Activated naive CD4-positive, alpha-beta T cell treated with anti-CD3 and anti-CD28 coated beads, Interleukin-2, amount 10 ng/mL, durations not matched to agents 7 days and 5 days (primary cell): ENCODE measurements around the gene NMT1.

Source experiments
- CTCF ChIA-PET: fragments of 350-600 bp; sonication (Branson Sonifier 250); formaldehyde crosslinking; loops from one replicate; lab custom pipeline; 2021; ENCODE audit warnings: antibody characterized with exemption; lab: Charles Lee
- DNase-seq: peaks from one replicate; pipeline ENCODE4 v3.0.0-alpha.2; 2020
- H3K27ac Mint-ChIP-seq: one replicate; pipeline ENCODE4 v1.8.0; 2021; ENCODE audit warnings: mild to moderate bottlenecking, moderate library complexity, mixed read lengths
- H3K27me3 Mint-ChIP-seq: one replicate; pipeline ENCODE4 v1.8.0; 2021; ENCODE audit warnings: mild to moderate bottlenecking, mixed read lengths
- H3K36me3 Mint-ChIP-seq: one replicate; pipeline ENCODE4 v1.8.0; 2021; ENCODE audit warnings: mixed read lengths
- H3K4me1 Mint-ChIP-seq: one replicate; pipeline ENCODE4 v1.8.0; 2021; ENCODE audit warnings: mixed read lengths
- H3K4me3 Mint-ChIP-seq: one replicate; pipeline ENCODE4 v1.8.0; 2021; ENCODE audit warnings: mild to moderate bottlenecking, moderate library complexity, mixed read lengths
- H3K9me3 Mint-ChIP-seq: one replicate; pipeline ENCODE4 v1.8.0; 2021; ENCODE audit warnings: mixed read lengths

NMT1 gene

DNA sequence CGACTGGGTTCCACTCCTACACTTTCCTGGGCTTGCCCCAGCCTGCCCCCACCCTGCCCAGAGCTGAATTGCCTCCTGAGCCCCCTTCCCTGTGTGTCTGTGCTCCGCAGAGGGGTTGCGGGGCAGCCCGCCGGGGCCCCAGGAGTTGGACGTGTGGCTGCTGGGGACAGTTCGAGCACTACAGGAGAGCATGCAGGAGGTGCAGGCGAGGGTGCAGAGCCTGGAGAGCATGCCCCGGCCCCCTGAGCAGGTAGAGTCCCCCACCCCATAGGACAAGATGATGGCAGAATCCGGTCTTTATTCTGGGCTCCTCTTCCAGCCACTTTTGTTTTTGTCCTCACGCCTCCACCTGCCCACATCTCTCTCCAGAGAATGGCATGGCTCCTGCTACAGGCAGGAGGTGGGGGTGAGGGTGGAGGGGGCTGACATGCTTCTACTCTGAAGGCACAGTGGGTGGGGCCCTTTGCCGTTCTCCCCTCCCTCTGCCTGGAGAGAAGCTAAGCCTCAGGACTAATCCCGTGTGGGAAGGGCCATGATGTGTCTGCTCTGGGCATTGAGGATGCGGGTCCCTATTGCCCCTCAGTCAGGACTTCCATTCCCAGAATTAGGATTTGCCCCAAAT is 77.9 kb downstream of the NMT1 start:
- peaks cover 11% of the 10 kb centered on the region for H3K36me3 Mint-ChIP-seq
- CTCF ChIA-PET: interaction anchor here (1.0 to 7.8 kb wide), 3 partner anchors 13 to 58 kb away, joined by 4 to 193 read pairs (median 172); partner anchors contain the start of gene HEXIM1
- no peak for DNase-seq
- no peak overlapping the region for H3K4me3 Mint-ChIP-seq
- no peak overlapping the region for H3K27ac Mint-ChIP-seq
- peaks cover 44% of the 10 kb centered on the region for H3K4me1 Mint-ChIP-seq
- no peaks in the 10 kb centered on the region for H3K9me3 Mint-ChIP-seq
- H3K27me3 Mint-ChIP-seq: no peaks in the 10 kb centered on the region

DNA sequence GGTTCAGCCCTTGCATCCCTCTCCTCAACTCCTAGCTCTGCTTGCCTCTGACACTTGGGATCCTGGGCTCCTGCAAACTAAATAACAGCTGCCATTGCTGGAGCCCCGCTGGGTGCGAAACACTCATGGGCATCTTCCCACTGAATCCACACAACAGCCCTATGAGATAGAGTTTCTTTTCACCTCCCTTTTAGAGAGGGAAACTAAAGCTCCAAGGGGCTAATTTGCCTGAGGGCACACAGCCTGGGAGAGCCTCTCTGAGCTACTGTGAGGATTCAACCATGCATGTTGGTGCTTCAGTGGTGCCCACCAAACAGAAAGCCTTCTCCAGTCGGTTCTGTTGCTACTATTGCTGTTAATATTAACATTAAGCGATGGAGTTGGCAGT is 78.4 kb downstream of the NMT1 start:
- no peak for DNase-seq
- Mint-ChIP-seq H3K27ac (no peak overlapping the region), H3K27me3 (no peaks in the 10 kb centered on the region), H3K4me1 (peaks cover 46% of the 10 kb centered on the region), H3K36me3 (peaks cover 11% of the 10 kb centered on the region), H3K9me3 (no peaks in the 10 kb centered on the region), H3K4me3 (no peak overlapping the region)
- CTCF ChIA-PET: interaction anchor here (0.6 to 6.6 kb wide), 3 partner anchors 12 to 87 kb away, joined by 3 to 172 read pairs (median 4); partner anchors contain the start of gene HEXIM1

DNA sequence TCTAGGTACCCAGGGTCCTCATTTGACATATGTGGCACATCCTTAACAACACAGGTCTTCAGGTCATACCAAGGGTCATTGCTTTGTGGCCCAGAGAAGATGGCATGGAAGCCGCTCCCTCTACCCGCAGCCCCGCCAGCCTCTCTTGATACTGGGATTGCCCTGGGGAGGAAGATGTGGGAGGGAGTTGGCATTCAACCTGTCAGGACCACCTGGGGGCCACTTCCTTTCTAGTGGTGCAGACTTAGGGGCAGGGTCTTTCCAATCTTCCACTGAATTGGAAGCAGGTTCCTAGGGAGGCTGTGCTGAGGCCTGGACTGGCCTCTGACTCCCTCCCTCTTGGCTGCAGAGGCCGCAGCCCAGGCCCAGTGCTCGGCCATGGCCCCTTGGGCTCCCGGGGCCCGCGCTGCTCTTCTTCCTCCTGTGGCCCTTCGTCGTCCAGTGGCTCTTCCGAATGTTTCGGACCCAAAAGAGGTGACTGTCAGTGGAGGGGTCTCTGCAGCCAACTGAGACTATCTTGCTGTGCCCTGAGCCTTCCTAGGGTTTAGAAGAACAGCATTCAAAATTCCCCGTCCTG is 82.1 kb downstream of the NMT1 start:
- H3K9me3 Mint-ChIP-seq: no peaks in the 10 kb centered on the region
- peaks cover 51% of the 10 kb centered on the region for H3K4me1 Mint-ChIP-seq
- H3K27ac Mint-ChIP-seq: peak overlapping the region; percentile 7
- peak overlapping the region; percentile 18 for H3K4me3 Mint-ChIP-seq
- CTCF ChIA-PET: interaction anchor here (0.6 to 2.5 kb wide), 2 partner anchors 8 to 9 kb away, joined by 3 to 16 read pairs; partner anchors contain the start of gene ACBD4
- no peak for DNase-seq
- H3K27me3 Mint-ChIP-seq: peaks cover 9% of the 10 kb centered on the region
- H3K36me3 Mint-ChIP-seq: peaks cover 16% of the 10 kb centered on the region

DNA sequence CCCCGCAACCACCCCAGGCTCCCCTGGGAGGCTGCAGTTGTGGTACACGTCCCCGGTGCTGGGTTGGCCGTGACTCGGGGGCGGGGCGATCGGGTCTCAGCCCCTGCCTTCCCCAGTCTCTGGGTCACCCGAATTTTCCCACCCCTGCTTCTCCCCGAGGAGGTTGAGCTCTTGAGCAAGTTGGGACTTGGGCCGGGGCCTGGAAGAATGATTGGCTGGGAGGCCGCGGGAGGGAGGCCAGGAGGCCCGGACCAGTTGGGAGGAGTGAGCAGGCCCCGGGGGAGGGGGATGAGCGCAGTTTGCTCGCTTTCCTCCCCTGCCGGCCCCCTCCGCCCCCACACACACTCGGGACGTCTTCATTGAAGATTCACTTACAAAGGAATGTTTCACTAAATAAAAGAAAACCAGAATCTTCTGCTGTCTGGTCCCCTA is 82.7 kb downstream of the NMT1 start:
- peaks cover 15% of the 10 kb centered on the region for H3K36me3 Mint-ChIP-seq
- peaks cover 51% of the 10 kb centered on the region for H3K4me1 Mint-ChIP-seq
- H3K9me3 Mint-ChIP-seq: no peaks in the 10 kb centered on the region
- DNase-seq: peak; percentile 36
- CTCF ChIA-PET: interaction anchor here (2.5 kb wide), 1 partner anchor 8 kb away, joined by 16 read pairs; the partner anchor contains the start of gene ACBD4
- H3K4me3 Mint-ChIP-seq: peak overlapping the region; percentile 44
- H3K27ac Mint-ChIP-seq: peak overlapping the region; percentile 7
- peaks cover 14% of the 10 kb centered on the region for H3K27me3 Mint-ChIP-seq

DNA sequence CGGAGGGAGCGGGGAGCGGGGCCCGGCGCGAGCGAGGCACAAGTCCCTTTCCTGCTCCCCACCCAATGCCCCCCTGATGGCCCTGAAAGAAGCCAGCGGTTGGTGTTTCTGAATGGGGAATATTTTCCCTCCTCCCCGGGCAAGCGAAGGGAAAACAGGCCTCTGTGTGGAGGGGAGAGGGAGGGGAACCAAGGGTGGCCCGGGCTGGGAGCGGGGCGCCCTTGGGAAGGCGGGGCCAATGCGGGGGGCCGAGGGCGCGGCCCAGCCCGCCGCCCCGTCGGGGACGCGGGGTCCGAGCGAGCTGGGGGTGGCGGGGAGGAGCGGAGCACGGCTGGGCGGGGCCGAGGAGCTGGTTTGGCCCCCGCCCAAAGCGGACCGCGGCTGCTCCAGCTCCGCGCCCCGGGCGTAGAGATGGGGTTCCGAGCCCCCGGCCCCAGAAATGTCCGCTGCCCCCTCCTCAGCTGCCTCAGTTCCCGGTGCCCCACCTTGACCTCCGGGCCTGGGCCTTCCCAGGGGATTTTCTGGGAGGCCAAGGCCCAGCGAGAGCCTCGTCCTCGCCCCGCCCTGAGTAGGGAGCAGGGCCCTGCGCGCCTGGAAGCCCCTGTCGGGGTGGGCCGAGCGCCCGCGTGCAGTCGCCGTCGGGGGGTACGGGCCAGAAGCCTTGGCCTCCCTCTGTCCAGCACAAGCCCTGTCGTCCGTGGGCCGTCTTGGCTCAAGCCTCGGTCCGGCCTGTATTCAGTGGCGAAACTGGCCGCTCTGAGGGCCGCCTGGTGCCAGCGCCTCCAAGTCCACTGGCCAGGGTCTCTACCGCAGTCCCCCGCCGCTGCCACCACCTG is 83.3 kb downstream of the NMT1 start:
- peaks cover 51% of the 10 kb centered on the region for H3K4me1 Mint-ChIP-seq
- H3K36me3 Mint-ChIP-seq: peaks cover 15% of the 10 kb centered on the region
- peak overlapping the region; percentile 45 for H3K27ac Mint-ChIP-seq
- CTCF ChIA-PET: interaction anchor here (2.5 kb wide), 1 partner anchor 9 kb away, joined by 16 read pairs; the partner anchor contains the start of gene ACBD4
- no peaks in the 10 kb centered on the region for H3K9me3 Mint-ChIP-seq
- peak overlapping the region; percentile 44 for H3K4me3 Mint-ChIP-seq
- peaks cover 14% of the 10 kb centered on the region for H3K27me3 Mint-ChIP-seq
- peak; percentile 50 for DNase-seq

DNA sequence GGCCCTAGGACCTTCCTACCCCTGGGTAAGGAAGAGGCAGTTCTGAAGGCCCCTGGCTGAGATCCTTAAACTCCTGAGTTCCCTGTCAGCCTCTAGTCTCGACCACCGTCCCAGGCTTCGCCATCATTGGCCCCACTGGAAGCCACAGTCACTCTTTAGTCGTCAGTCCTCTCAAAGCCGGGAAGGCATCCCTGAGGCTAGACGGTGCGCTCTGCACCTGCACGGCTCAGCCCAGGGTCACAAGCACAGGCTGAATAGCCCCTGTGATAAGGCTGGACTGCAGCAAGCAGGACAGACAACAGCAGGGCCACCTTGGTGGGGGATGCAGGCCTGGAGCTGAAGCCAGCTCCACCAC is 83.9 kb downstream of the NMT1 start:
- Mint-ChIP-seq H3K36me3 (peaks cover 20% of the 10 kb centered on the region), H3K4me3 (peak overlapping the region; percentile 41), H3K27me3 (peaks cover 17% of the 10 kb centered on the region), H3K9me3 (no peaks in the 10 kb centered on the region), H3K4me1 (peaks cover 57% of the 10 kb centered on the region), H3K27ac (peak overlapping the region; percentile 45)
- CTCF ChIA-PET: interaction anchor here (2.5 kb wide), 1 partner anchor 10 kb away, joined by 16 read pairs; the partner anchor contains the start of gene ACBD4
- no peak for DNase-seq

DNA sequence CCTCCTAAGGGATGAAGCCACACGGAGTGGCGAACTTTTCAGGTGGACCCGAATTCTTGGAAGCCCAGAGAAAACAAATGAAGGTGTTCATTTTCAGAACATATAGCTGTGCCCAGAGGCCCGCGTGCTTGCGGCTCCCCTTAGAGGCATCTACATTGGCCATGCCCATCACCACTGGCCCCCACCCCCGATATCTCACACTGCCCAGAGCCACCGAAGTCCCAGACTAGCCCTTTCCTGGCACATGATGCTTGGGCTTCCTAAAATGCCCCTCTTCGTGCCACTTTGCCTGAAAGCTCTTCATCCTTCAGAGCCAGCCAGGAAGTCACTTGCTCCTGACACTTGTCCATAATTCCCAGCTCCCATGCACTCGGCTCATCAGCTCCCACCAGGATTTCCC is 85.0 kb downstream of the NMT1 start:
- H3K4me1 Mint-ChIP-seq: peaks cover 61% of the 10 kb centered on the region
- H3K27ac Mint-ChIP-seq: peak overlapping the region; percentile 100
- H3K27me3 Mint-ChIP-seq: peaks cover 17% of the 10 kb centered on the region
- no peak for DNase-seq
- peak overlapping the region; percentile 99 for H3K4me3 Mint-ChIP-seq
- no peaks in the 10 kb centered on the region for H3K9me3 Mint-ChIP-seq
- CTCF ChIA-PET: interaction anchor here (1.0 kb wide), 1 partner anchor 11 kb away, joined by 5 read pairs; the partner anchor contains the start of gene ACBD4
- H3K36me3 Mint-ChIP-seq: peaks cover 24% of the 10 kb centered on the region

DNA sequence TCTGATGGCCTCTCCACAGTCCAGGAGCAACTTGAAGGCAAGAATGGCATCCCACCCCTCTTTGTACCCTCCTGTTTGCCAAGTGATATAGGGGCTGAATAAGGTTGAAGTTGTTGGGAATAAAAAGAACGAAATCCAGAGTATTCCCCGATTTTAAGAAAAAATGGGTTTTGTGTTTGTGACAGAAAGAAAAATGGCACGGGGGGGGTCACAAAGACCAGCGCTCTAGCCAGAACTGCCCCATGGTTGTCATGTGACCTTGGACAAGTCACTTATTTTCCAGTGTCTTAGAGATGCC is 85.4 kb downstream of the NMT1 start:
- H3K27ac Mint-ChIP-seq: peak overlapping the region; percentile 100
- peaks cover 61% of the 10 kb centered on the region for H3K4me1 Mint-ChIP-seq
- no peak for DNase-seq
- H3K27me3 Mint-ChIP-seq: peaks cover 17% of the 10 kb centered on the region
- peaks cover 24% of the 10 kb centered on the region for H3K36me3 Mint-ChIP-seq
- CTCF ChIA-PET: interaction anchor here (1.0 kb wide), 1 partner anchor 11 kb away, joined by 5 read pairs; the partner anchor contains the start of gene ACBD4
- no peaks in the 10 kb centered on the region for H3K9me3 Mint-ChIP-seq
- H3K4me3 Mint-ChIP-seq: peak overlapping the region; percentile 99

DNA sequence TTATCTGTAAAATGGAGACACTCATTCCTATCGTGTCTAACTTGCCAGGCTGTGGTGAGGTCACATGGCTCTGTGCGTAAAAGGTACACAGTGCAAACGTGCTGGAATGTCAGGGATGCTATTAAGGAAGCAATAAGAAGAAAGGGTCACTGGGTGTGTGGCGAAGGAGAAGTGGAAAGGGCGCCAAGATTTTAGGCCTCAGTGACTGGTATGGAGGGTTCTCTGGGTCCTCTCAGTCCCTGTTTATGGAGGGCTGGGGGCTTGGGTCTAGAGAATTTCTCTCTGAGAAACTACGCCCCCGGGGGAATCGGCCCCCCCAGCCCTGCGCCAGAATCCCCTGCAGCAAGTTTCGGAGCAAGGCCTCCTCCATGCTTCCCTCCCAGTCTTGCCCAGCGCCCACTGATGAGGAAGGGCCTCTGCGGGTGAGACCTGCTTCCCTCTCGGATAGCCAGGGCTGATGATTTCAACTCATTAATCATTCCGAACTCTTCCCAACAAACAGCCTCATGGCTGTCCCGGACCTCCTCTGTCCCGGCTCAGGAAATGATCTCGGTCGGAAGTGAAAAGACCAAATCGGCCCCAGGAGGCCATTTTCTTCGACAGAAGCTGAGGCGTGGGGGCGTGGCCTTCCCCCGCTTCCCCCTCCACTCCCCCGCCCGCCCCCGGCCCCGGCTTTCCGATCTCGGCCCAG is 85.9 kb downstream of the NMT1 start:
- H3K4me3 Mint-ChIP-seq: peak overlapping the region; percentile 99
- peaks cover 24% of the 10 kb centered on the region for H3K36me3 Mint-ChIP-seq
- peaks cover 17% of the 10 kb centered on the region for H3K27me3 Mint-ChIP-seq
- peak overlapping the region; percentile 100 for H3K27ac Mint-ChIP-seq
- H3K4me1 Mint-ChIP-seq: peaks cover 60% of the 10 kb centered on the region
- CTCF ChIA-PET: interaction anchor here (1.0 to 9.6 kb wide), 3 partner anchors 10 to 13 kb away, joined by 5 to 172 read pairs (median 63); partner anchors contain the start of genes ACBD4 and HEXIM2
- DNase-seq: peak; percentile 85
- no peaks in the 10 kb centered on the region for H3K9me3 Mint-ChIP-seq

DNA sequence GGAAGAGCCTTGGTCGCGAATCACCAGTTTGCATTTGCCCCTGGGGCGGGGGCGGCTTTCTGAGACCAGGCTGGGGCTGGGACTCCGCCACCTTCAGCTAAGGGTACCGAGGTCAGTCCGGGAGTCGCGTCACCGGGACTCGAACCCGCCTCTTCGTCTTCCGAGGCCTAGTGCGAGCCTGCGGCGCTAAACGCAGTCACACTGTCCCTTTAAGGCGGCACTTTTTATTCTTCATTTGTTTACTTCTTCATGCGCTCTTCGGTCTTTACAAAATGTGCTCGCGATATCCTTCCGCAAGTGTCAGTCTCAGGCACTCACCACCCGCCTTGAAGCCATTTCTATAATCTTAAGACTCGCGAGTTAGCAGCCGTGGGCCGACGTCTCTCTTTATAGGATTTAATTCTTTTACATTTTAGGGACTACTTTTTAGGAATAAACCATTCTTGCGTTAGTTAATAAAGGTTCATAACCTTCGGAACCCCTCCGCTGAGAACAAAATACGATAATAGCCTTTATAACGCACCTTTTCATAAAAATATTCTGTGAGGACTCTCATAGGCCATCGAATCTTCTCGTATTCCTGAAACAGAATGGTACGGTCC is 86.6 kb downstream of the NMT1 start:
- H3K27me3 Mint-ChIP-seq: peaks cover 17% of the 10 kb centered on the region
- peak overlapping the region; percentile 99 for H3K4me3 Mint-ChIP-seq
- CTCF ChIA-PET: interaction anchor here (1.8 to 9.6 kb wide), 5 partner anchors 11 to 54 kb away, joined by 4 to 172 read pairs (median 63); partner anchors contain the start of genes ACBD4 and HEXIM2
- no peaks in the 10 kb centered on the region for H3K9me3 Mint-ChIP-seq
- peaks cover 24% of the 10 kb centered on the region for H3K36me3 Mint-ChIP-seq
- peak; percentile 84 for DNase-seq
- H3K4me1 Mint-ChIP-seq: peaks cover 61% of the 10 kb centered on the region
- peak overlapping the region; percentile 100 for H3K27ac Mint-ChIP-seq

DNA sequence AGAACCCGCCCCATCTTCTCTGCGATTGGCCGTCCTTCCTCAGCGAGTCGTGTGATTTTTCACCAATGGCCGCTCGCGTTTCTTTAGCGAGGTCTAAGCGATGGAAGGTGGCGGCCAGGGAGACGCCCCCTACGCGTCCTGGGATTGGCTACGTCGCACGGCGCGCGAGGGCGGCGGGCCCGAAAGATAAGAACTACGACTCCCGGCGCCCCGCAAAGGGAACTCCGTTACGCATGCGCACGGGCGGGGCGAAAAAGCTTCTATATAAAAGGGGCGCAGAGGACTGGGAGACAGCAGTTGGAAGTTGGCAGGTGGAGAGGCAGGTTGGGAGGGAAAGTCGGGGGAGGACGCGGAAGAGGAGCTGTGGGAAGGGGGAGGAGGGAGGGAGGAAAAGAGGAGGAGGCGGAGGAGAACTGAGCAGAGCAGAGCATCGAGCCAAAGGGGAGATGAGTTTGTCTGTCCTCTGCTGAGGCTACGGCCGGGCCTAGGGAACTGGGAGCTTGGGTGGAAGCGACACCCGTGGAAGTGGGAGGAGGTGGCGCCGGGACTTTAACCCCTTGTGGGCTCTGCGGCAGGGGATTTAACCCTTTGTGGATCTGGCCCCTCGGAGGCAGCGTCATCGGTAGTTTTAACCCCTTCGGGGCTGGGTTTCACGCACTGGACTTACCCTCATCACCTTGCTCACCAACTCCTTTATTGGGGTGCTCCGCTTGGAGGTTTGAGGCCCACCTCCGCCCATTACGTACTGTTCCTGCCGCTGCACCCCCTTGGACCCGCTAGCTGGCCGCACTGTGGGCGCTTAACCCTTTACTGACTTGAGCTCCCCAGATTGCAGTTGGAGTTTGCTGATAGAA is 87.3 kb downstream of the NMT1 start, which contains the start of gene HEXIM1:
HEXIM1 (plus strand) TSS at position 293 of the 854 bp plus-strand sequence. CDS start 716 bp downstream, outside the sequence.
- peaks cover 56% of the 10 kb centered on the region for H3K4me1 Mint-ChIP-seq
- peaks cover 17% of the 10 kb centered on the region for H3K27me3 Mint-ChIP-seq
- DNase-seq: peak; percentile 99
- H3K4me3 Mint-ChIP-seq: peak within 1 kb of the TSS; percentile 99
- peaks cover 22% of the 10 kb centered on the region for H3K36me3 Mint-ChIP-seq
- CTCF ChIA-PET: interaction anchor here (1.0 to 9.6 kb wide), 10 partner anchors 12 to 236 kb away, joined by 3 to 172 read pairs (median 13); partner anchors contain the start of genes ACBD4 and HEXIM2
- H3K9me3 Mint-ChIP-seq: no peaks in the 10 kb centered on the region
- peak within 1 kb of the TSS; percentile 100 for H3K27ac Mint-ChIP-seq

DNA sequence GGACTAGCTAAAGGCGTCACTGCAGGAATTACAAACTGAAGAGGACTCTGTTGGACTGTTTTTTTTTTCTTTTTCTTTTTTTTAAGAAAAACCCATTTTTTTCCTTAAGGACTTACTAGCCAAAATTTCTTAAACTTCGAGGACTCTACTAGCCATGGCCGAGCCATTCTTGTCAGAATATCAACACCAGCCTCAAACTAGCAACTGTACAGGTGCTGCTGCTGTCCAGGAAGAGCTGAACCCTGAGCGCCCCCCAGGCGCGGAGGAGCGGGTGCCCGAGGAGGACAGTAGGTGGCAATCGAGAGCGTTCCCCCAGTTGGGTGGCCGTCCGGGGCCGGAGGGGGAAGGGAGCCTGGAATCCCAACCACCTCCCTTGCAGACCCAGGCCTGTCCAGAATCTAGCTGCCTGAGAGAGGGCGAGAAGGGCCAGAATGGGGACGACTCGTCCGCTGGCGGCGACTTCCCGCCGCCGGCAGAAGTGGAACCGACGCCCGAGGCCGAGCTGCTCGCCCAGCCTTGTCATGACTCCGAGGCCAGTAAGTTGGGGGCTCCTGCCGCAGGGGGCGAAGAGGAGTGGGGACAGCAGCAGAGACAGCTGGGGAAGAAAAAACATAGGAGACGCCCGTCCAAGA is 88.0 kb downstream of the NMT1 start:
- Mint-ChIP-seq H3K27me3 (peaks cover 17% of the 10 kb centered on the region), H3K27ac (peak overlapping the region; percentile 100), H3K9me3 (no peaks in the 10 kb centered on the region), H3K4me3 (peak overlapping the region; percentile 99), H3K36me3 (peaks cover 22% of the 10 kb centered on the region), H3K4me1 (peaks cover 48% of the 10 kb centered on the region)
- CTCF ChIA-PET: interaction anchor here (0.6 to 9.6 kb wide), 16 partner anchors 11 to 236 kb away, joined by 3 to 172 read pairs (median 4); partner anchors contain the start of genes ACBD4 and HEXIM2
- DNase-seq: peak; percentile 84
